GM12873 (cell line): ENCODE data around the gene C1orf52.

Source experiments
- CTCF ChIP-seq: IDR thresholded peaks from 2 replicates; pipeline ENCODE4 v1.5.1; 2012; ENCODE audit warnings: low read depth, mild to moderate bottlenecking, moderate library complexity, low read length, control low read depth; ENCODE audit not compliant: insufficient read depth; ENCODE audit errors: missing control alignments

Gene C1orf52

GRCh38 chr1:85259118-85259911 is at the start of gene C1orf52:
Gene C1orf52 (minus strand): TSS chr1:85259662. CDS start chr1:85259633, 29 bp downstream.
- peak; percentile 80 for TF ChIP-seq CTCF

- TF ChIP-seq CTCF: no peak
Measured at GRCh38 chr1:85308833-85309350, 49.4 kb upstream of the C1orf52 start.

- TF ChIP-seq CTCF: peak; percentile 90
Measured at GRCh38 chr1:85307987-85308832, 48.7 kb upstream of the C1orf52 start.

GRCh38 chr1:85306236-85306635 is 46.8 kb upstream of the C1orf52 start:
- no peak for TF ChIP-seq CTCF

- TF ChIP-seq CTCF: no peak
Measured at GRCh38 chr1:85303440-85304162, 44.1 kb upstream of the C1orf52 start.

GRCh38 chr1:85300140-85300539 is 40.7 kb upstream of the C1orf52 start:
- TF ChIP-seq CTCF: no peak
